GM23338 (cell line): Measurements from ENCODE around the gene NCOA7.

Experiments used
- CREB1 ChIP-seq: fragments of 250-450 bp; sonication (Bioruptor Pico); IDR thresholded peaks from 2 replicates; pipeline ENCODE4 v1.5.0; 2020; ENCODE audit warnings: low read depth, mild to moderate bottlenecking, moderate library complexity
- CTCF ChIP-seq, 2 experiments: fragments of 200-600 bp in 1 of 2; sonication (generic) in 1 of 2; conservative IDR thresholded peaks; 2 replicates each; pipeline versions ENCODE4 v1.5.1 to v1.6.1; 2016 to 2017; ENCODE audit warnings: antibody characterized with exemption in 2 of 2, low read depth in 2 of 2, mild to moderate bottlenecking in 2 of 2, moderate library complexity in 1 of 2
- ETS1 ChIP-seq: IDR thresholded peaks from 2 replicates; pipeline ENCODE4 v1.6.1; 2016; ENCODE audit warnings: antibody characterized with exemption
- EZH2 ChIP-seq: fragments of 200-600 bp; sonication (generic); IDR thresholded peaks from one replicate; pipeline ENCODE4 v1.8.0; 2017; ENCODE audit warnings: antibody characterized with exemption, mild to moderate bottlenecking, low read depth; ENCODE audit not compliant: unreplicated experiment
- EZH2phosphoT487 ChIP-seq: fragments of 200-600 bp; sonication (generic); IDR thresholded peaks from one replicate; pipeline ENCODE4 v1.8.1; 2018; ENCODE audit warnings: antibody characterized with exemption; ENCODE audit not compliant: unreplicated experiment
- JUNB ChIP-seq: IDR thresholded peaks from one replicate; pipeline ENCODE4 v1.6.1; 2016; ENCODE audit warnings: antibody characterized with exemption; ENCODE audit not compliant: unreplicated experiment
- NANOG ChIP-seq: IDR thresholded peaks from 2 replicates; pipeline ENCODE4 v1.6.1; 2016; ENCODE audit warnings: antibody characterized with exemption, borderline replicate concordance
- POLR2AphosphoS5 ChIP-seq: IDR thresholded peaks from 2 replicates; pipeline ENCODE4 v1.6.1; 2016; ENCODE audit warnings: antibody characterized with exemption, low read depth
- ZNF114 ChIP-seq: fragments of 250-450 bp; sonication (Bioruptor Pico); IDR thresholded peaks from 2 replicates; pipeline ENCODE4 v1.5.0; 2020; ENCODE audit warnings: mild to moderate bottlenecking, moderate library complexity
- ZNF331 ChIP-seq: fragments of 250-450 bp; sonication (Bioruptor Pico); IDR thresholded peaks from 2 replicates; pipeline ENCODE4 v1.5.0; 2020; ENCODE audit warnings: low read depth, mild to moderate bottlenecking, moderate library complexity

GRCh38 chr6:125927761-125928160 is 137.0 kb downstream of the NCOA7 start:
- TF ChIP-seq CTCF (conservative IDR thresholded peaks at IDR 0.05; ENCODE audit: low read depth in 2 of 2) (no peak), EZH2 (no peak), EZH2phosphoT487 (no peak), POLR2AphosphoS5 (no peak), ZNF331 (CRISPR knock-in tag) (no peak), ETS1 (no peak), ZNF114 (CRISPR knock-in tag) (no peak), CREB1 (no peak), JUNB (no peak), NANOG (no peak)
